Gastroesophageal sphincter (tissue), 4 donors: Measurements from ENCODE around the gene ADAMTS2. TPM values are rescaled to one million over a fixed set of nuclear protein-coding genes. Genes with fewer than 3 reads are reported as not detected.

Experiments used
- ATAC-seq: fragments of 150-250 bp; one replicate; pipeline ENCODE4 v1.9.1; 2016; ENCODE audit warnings: mild to moderate bottlenecking, moderate library complexity
- H3K27ac ChIP-seq, 4 donors: fragments of 200-600 bp; sonication (generic) in 3 of 4; 1 replicate in 3 of 4; 2 replicates in 1 of 4; pipeline ENCODE4 v1.5.1; 2016 to 2019
- H3K27me3 ChIP-seq: fragments of 200-600 bp; sonication (generic); one replicate; pipeline ENCODE4 v1.5.1; 2019
- H3K36me3 ChIP-seq, 2 donors: fragments of 200-600 bp; sonication (generic); one replicate each; pipeline ENCODE4 v1.5.1; 2019; ENCODE audit warnings: control low read depth in 1 of 2
- H3K4me1 ChIP-seq, 3 donors: fragments of 200-600 bp; sonication (generic); 1 replicate in 2 of 3; 2 replicates in 1 of 3; pipeline ENCODE4 v1.5.1; 2016 to 2019; ENCODE audit warnings: control low read depth in 2 of 3
- H3K4me3 ChIP-seq, 2 donors: fragments of 200-600 bp; sonication (generic); one replicate each; pipeline ENCODE4 v1.5.1; 2019; ENCODE audit warnings: mild to moderate bottlenecking in 1 of 2, moderate library complexity in 1 of 2
- H3K9me3 ChIP-seq, 3 donors: fragments of 200-600 bp; sonication (generic); one replicate each; pipeline ENCODE4 v1.5.1; 2017 to 2019; ENCODE audit warnings: control low read depth in 2 of 3
- CTCF ChIP-seq, 4 experiments: fragments of 200-600 bp in 2 of 4; fragments of 450-650 bp in 2 of 4; sonication (generic) in 1 of 4; IDR thresholded peaks; one replicate each; pipeline ENCODE4 v1.5.1; 2017 to 2019; ENCODE audit warnings: antibody characterized with exemption in 4 of 4, mild to moderate bottlenecking in 2 of 4, moderate library complexity in 2 of 4
- EP300 ChIP-seq: sonication (generic); formaldehyde crosslinking; IDR thresholded peaks from one replicate; pipeline ENCODE4 v1.6.1; 2017; ENCODE audit warnings: antibody characterized with exemption, mild to moderate bottlenecking
- POLR2A ChIP-seq, 2 donors: fragments of 450-650 bp; IDR thresholded peaks; one replicate each; pipeline ENCODE4 v1.6.1; 2017; ENCODE audit warnings: antibody characterized with exemption in 2 of 2, mild to moderate bottlenecking in 2 of 2, moderate library complexity in 1 of 2
- POLR2AphosphoS5 ChIP-seq: sonication (generic); formaldehyde crosslinking; IDR thresholded peaks from one replicate; pipeline ENCODE4 v1.6.1; 2017; ENCODE audit warnings: antibody characterized with exemption
- WGBS, 2 donors: methylation state at CpG; one replicate each; pipeline ENCODE4 v1.1.5; 2018; ENCODE audit warnings: low coverage in 1 of 2; 5-methylcytosine and 5-hydroxymethylcytosine counted together
- total RNA-seq, 4 donors: library from RNA; depleted of rRNA; stranded (reverse); fragments of >200 nt; gene quantifications; one replicate each; pipeline ENCODE4 v1.1.0, GENCODE V29; 2016

The ADAMTS2 gene
- 10 to 100 TPM; 14.8 to 24.8 (median 22.6) TPM for total RNA-seq

- H3K4me1 ChIP-seq: peaks cover 0 to 44% (median 17%) of the 10 kb centered on the region in 3 donors
- peak within 1 kb of the TSS; percentile 41 to 76 for H3K4me3 ChIP-seq
- TF ChIP-seq POLR2AphosphoS5 (no peak), CTCF (IDR thresholded peaks at IDR 0.05) (peak in 1 of 4 experiments; percentile 16), EP300 (no peak), POLR2A (IDR thresholded peaks at IDR 0.05) (no peak)
- no peaks in the 10 kb centered on the region for H3K36me3 ChIP-seq
- H3K27ac ChIP-seq: peak within 1 kb of the TSS in 3 of 4 donors; percentile 76 to 83 (median 77)
- peaks cover 52% of the 10 kb centered on the region for H3K27me3 ChIP-seq
- no peaks in the 10 kb centered on the region for H3K9me3 ChIP-seq
- ATAC-seq: peak; percentile 79
- WGBS, 2 donors: 57 to 69% methylated on average over 3 to 8 of the region's 67 CpGs
Observed at GRCh38 chr5:179345433-179346321, at the start of gene ADAMTS2. Gene ADAMTS2, minus strand, starts transcription at chr5:179345461. Its CDS starts 133 bp downstream, at chr5:179345328.

- TF ChIP-seq POLR2AphosphoS5 (no peak), EP300 (no peak), POLR2A (IDR thresholded peaks at IDR 0.05) (no peak), CTCF (IDR thresholded peaks at IDR 0.05) (no peak)
- ATAC-seq: peak; percentile 84
- Histone ChIP-seq H3K27ac (no peak overlapping the region), H3K4me3 (no peak overlapping the region), H3K9me3 (peaks cover 0 to 49% (median 0%) of the 10 kb centered on the region in 3 donors), H3K27me3 (peaks cover 7% of the 10 kb centered on the region), H3K36me3 (no peaks in the 10 kb centered on the region), H3K4me1 (no peaks in the 10 kb centered on the region)
- 52 to 58% methylated on average over 4 of the region's 4 CpGs for WGBS, 2 donors
Observed at GRCh38 chr5:179393078-179393477, 47.8 kb upstream of the ADAMTS2 start.

GRCh38 chr5:179387151-179388110 is 42.2 kb upstream of the ADAMTS2 start:
- TF ChIP-seq EP300: no peak
- WGBS, 2 donors: 63 to 74% methylated on average over 3 to 4 of the region's 19 CpGs

GRCh38 chr5:179385914-179386313 is 40.7 kb upstream of the ADAMTS2 start:
- H3K27me3 ChIP-seq: peaks cover 16% of the 10 kb centered on the region
- H3K36me3 ChIP-seq: no peaks in the 10 kb centered on the region
- TF ChIP-seq POLR2AphosphoS5: no peak
- TF ChIP-seq CTCF (IDR thresholded peaks at IDR 0.05): no peak
- no peak for TF ChIP-seq EP300
- TF ChIP-seq POLR2A (IDR thresholded peaks at IDR 0.05): no peak
- H3K4me1 ChIP-seq: no peaks in the 10 kb centered on the region
- no peak for ATAC-seq
- WGBS, 2 donors: 80 to 86% methylated on average over 3 to 5 of the region's 7 CpGs
- H3K9me3 ChIP-seq: peaks cover 0 to 21% (median 0%) of the 10 kb centered on the region in 3 donors
- H3K27ac ChIP-seq: no peak overlapping the region
- no peak overlapping the region for H3K4me3 ChIP-seq

More at GRCh38 chr5:179387151-179388110, 42.2 kb upstream of the ADAMTS2 start:
- no peak for ATAC-seq
- Histone ChIP-seq H3K27ac (no peak overlapping the region), H3K27me3 (peaks cover 16% of the 10 kb centered on the region), H3K4me3 (no peak overlapping the region), H3K36me3 (no peaks in the 10 kb centered on the region), H3K4me1 (no peaks in the 10 kb centered on the region), H3K9me3 (peaks cover 0 to 32% (median 0%) of the 10 kb centered on the region in 3 donors)

- no peaks in the 10 kb centered on the region for H3K9me3 ChIP-seq
- no peak for ATAC-seq
- no peak overlapping the region for H3K4me3 ChIP-seq
- no peaks in the 10 kb centered on the region for H3K36me3 ChIP-seq
- H3K27ac ChIP-seq: no peak overlapping the region
- H3K4me1 ChIP-seq: no peaks in the 10 kb centered on the region
- H3K27me3 ChIP-seq: peaks cover 13% of the 10 kb centered on the region
- 76 to 77% methylated on average over 4 to 8 of the region's 8 CpGs for WGBS, 2 donors
- TF ChIP-seq CTCF (IDR thresholded peaks at IDR 0.05) (no peak), EP300 (no peak), POLR2A (IDR thresholded peaks at IDR 0.05) (no peak), POLR2AphosphoS5 (no peak)
Observed at GRCh38 chr5:179382486-179382885, 37.2 kb upstream of the ADAMTS2 start.
